Sigmoid colon (tissue), 7 donors: ENCODE results near the gene TTLL10. TPM values are rescaled to one million over a fixed set of nuclear protein-coding genes. Genes with fewer than 3 reads are reported as not detected.

Source experiments
- DNase-seq: peaks from one replicate; pipeline ENCODE4 v3.0.0-alpha.2; 2019
- H3K27ac ChIP-seq, 4 donors: fragments of 200-600 bp; sonication (generic); one replicate each; pipeline ENCODE4 v1.5.1; 2016 to 2019; ENCODE audit warnings: mild to moderate bottlenecking in 1 of 4
- H3K27me3 ChIP-seq, 3 donors: fragments of 200-600 bp; sonication (generic); one replicate each; pipeline ENCODE4 v1.5.1; 2019; ENCODE audit warnings: mild to moderate bottlenecking in 1 of 3
- H3K36me3 ChIP-seq, 4 donors: fragments of 200-600 bp; sonication (generic); one replicate each; pipeline ENCODE4 v1.5.1; 2016 to 2019
- H3K4me1 ChIP-seq, 4 donors: fragments of 200-600 bp; sonication (generic); one replicate each; pipeline ENCODE4 v1.5.1; 2017 to 2019
- H3K4me3 ChIP-seq, 4 donors: fragments of 200-600 bp; sonication (generic); one replicate each; pipeline ENCODE4 v1.5.1; 2017 to 2019; ENCODE audit warnings: mild to moderate bottlenecking in 2 of 4, moderate library complexity in 1 of 4
- H3K9me3 ChIP-seq, 4 donors: fragments of 200-600 bp in 3 of 4; sonication (generic) in 3 of 4; one replicate each; pipeline versions ENCODE4 v1.5.1 to v1.6.1; 2013 to 2019
- EP300 ChIP-seq, 4 donors: sonication (generic); formaldehyde crosslinking; IDR thresholded peaks; one replicate each; pipeline ENCODE4 v1.6.1; 2017; ENCODE audit warnings: antibody characterized with exemption in 4 of 4
- POLR2A ChIP-seq, 2 donors: fragments of 450-650 bp; IDR thresholded peaks; one replicate each; pipeline ENCODE4 v1.6.1; 2016; ENCODE audit warnings: antibody characterized with exemption in 2 of 2, mild to moderate bottlenecking in 2 of 2, moderate library complexity in 2 of 2
- POLR2AphosphoS5 ChIP-seq, 4 donors: sonication (generic); formaldehyde crosslinking; IDR thresholded peaks; one replicate each; pipeline ENCODE4 v1.6.1; 2017; ENCODE audit warnings: antibody characterized with exemption in 4 of 4
- WGBS, 2 donors: extraction: QIAGEN DNeasy Blood & Tissue Kit; methylation state at CpG; one replicate each; pipeline ENCODE4 v1.1.7; 2013; 5-methylcytosine and 5-hydroxymethylcytosine counted together
- intact Hi-C: fragments of 100-400 bp; cut with DNase I; formaldehyde crosslinking; loops from one replicate; pipeline ENCODE4 v1.15.1; 2023
- polyA plus RNA-seq, 3 donors: library from polyadenylated mRNA; stranded (reverse); fragments of 200-250 nt; gene quantifications; one replicate each; pipeline ENCODE4 v1.2.3, GENCODE V29; 2013
- total RNA-seq, 4 donors: library from RNA; depleted of rRNA; stranded (reverse); fragments of >200 nt; gene quantifications; one replicate each; pipeline ENCODE4 v1.1.0, GENCODE V29; 2016
- TF ChIP-seq, protein P1 (sequence below), 4 experiments: fragments of 450-650 bp in 3 of 4; fragments of 200-600 bp in 1 of 4; IDR thresholded peaks; one replicate each; pipeline ENCODE4 v1.5.1; 2016 to 2019; ENCODE audit warnings: antibody characterized with exemption in 4 of 4, mild to moderate bottlenecking in 3 of 4, moderate library complexity in 2 of 4
- donor health status: healthy with polysubstance abuse.
- donor health status: Bipolar disorder and iron deficiency.
- donor health status: healthy.

TTLL10 gene
- total and polyA plus RNA-seq, 7 donors = 0.46 to 0.70 (median 0.60) TPM; not detected in 4

DNA sequence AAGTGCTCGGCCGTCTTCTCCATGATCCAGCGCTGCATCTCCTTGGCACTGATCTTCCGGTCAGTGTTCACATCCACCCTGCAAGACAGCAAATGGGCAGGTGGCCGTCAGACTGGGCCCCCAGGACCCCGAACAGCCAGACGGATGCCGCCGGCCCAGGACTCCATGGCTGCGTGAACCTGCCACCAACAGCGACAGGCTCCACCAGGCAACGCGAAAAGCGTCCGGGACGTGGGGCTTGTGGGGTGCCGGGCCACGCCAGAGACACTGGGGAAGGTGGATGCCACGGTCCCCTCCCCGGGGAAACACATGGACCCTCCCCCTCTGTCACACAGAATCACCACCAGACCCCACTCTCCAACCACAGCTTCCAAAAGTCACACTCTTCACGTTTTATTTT, 50.2 kb downstream of the TTLL10 start:
- no peak overlapping the region for H3K4me3 ChIP-seq
- no peaks in the 10 kb centered on the region for H3K9me3 ChIP-seq
- intact Hi-C loops = no loop called here
- H3K4me1 ChIP-seq = peaks cover 0 to 12% (median 0%) of the 10 kb centered on the region in 4 donors
- no peak for TF ChIP-seq POLR2A (IDR thresholded peaks at IDR 0.05)
- TF ChIP-seq, protein P1, sequence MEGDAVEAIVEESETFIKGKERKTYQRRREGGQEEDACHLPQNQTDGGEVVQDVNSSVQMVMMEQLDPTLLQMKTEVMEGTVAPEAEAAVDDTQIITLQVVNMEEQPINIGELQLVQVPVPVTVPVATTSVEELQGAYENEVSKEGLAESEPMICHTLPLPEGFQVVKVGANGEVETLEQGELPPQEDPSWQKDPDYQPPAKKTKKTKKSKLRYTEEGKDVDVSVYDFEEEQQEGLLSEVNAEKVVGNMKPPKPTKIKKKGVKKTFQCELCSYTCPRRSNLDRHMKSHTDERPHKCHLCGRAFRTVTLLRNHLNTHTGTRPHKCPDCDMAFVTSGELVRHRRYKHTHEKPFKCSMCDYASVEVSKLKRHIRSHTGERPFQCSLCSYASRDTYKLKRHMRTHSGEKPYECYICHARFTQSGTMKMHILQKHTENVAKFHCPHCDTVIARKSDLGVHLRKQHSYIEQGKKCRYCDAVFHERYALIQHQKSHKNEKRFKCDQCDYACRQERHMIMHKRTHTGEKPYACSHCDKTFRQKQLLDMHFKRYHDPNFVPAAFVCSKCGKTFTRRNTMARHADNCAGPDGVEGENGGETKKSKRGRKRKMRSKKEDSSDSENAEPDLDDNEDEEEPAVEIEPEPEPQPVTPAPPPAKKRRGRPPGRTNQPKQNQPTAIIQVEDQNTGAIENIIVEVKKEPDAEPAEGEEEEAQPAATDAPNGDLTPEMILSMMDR (IDR thresholded peaks at IDR 0.05) = no peak
- no peak for TF ChIP-seq EP300 (IDR thresholded peaks at IDR 0.05)
- no peak for TF ChIP-seq POLR2AphosphoS5 (IDR thresholded peaks at IDR 0.05)
- WGBS, 2 donors = 93 to 94% methylated on average over 21 of the region's 21 CpGs
- no peaks in the 10 kb centered on the region for H3K27me3 ChIP-seq
- no peak overlapping the region for H3K27ac ChIP-seq
- no peak for DNase-seq
- peaks cover 48 to 98% (median 63%) of the 10 kb centered on the region in 4 donors for H3K36me3 ChIP-seq

DNA sequence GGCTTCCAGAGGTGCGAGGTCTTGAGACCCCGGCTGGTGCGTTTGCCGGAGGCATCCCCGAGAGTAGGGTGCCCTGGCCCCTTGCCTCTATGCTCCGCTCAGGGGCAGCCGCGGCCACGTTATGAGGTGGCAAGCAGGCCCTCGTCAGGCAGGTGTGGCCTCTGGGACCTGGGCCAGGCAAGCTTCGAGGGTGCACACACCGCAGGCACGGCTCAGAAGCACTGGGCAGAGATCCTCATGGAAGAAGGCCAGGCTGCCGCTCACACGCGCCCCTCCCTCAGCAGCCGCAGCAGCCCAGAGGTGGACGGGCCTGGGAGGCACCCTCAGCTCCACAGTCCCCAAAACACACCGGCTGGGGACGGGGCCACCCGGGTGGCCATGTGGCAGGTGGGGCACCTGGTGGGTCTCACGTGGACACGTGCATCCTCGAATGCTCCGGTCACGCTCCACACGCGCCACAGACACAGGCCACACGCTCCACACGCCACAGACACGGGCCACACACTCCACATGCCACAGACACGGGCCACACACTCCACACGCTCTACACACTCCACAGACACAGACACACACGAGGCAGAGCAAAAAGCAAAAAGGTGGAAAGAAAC, 51.7 kb downstream of the TTLL10 start:
- H3K27ac ChIP-seq = no peak overlapping the region
- WGBS, 2 donors = 63 to 90% methylated on average over 34 of the region's 34 CpGs
- TF ChIP-seq EP300 (IDR thresholded peaks at IDR 0.05) (no peak), POLR2A (IDR thresholded peaks at IDR 0.05) (no peak), POLR2AphosphoS5 (IDR thresholded peaks at IDR 0.05) (no peak)
- TF ChIP-seq, protein P1 (IDR thresholded peaks at IDR 0.05) = no peak
- intact Hi-C loops = no loop called here
- H3K4me3 ChIP-seq = no peak overlapping the region
- peaks cover 0 to 26% (median 14%) of the 10 kb centered on the region in 4 donors for H3K4me1 ChIP-seq
- DNase-seq = no peak
- H3K27me3 ChIP-seq = no peaks in the 10 kb centered on the region
- peaks cover 44 to 88% (median 61%) of the 10 kb centered on the region in 4 donors for H3K36me3 ChIP-seq
- no peaks in the 10 kb centered on the region for H3K9me3 ChIP-seq

DNA sequence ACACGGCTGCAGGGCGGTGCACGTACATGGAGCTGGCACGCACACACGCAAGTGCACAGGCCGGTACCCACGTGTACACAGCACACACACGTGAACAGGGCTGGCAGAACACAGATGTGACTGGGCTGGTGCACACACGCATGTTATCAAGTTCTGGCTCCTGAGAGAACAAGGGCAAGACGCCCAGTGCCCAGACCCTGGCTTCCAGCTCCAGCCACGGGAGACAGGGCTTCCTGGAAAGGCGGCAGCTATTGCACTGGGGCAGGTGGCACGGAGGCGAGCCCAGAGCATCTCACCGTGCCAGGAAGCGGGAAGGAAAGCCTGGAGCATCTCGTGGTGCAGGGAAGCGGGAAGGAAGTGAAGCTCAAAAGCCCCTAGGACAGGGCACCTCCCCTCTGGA, 52.2 kb downstream of the TTLL10 start:
- Histone ChIP-seq H3K4me1 (peaks cover 0 to 32% (median 20%) of the 10 kb centered on the region in 4 donors), H3K9me3 (no peaks in the 10 kb centered on the region), H3K36me3 (peaks cover 39 to 82% (median 58%) of the 10 kb centered on the region in 4 donors), H3K27ac (no peak overlapping the region), H3K4me3 (no peak overlapping the region), H3K27me3 (no peaks in the 10 kb centered on the region)
- intact Hi-C loops = no loop called here
- TF ChIP-seq, protein P1 (IDR thresholded peaks at IDR 0.05) = no peak
- no peak for TF ChIP-seq POLR2A (IDR thresholded peaks at IDR 0.05)
- no peak for TF ChIP-seq POLR2AphosphoS5 (IDR thresholded peaks at IDR 0.05)
- TF ChIP-seq EP300 (IDR thresholded peaks at IDR 0.05) = no peak
- WGBS, 2 donors = 89 to 91% methylated on average over 18 of the region's 18 CpGs
- no peak for DNase-seq

GRCh38 chr1:1226566-1227362, 53.1 kb downstream of the TTLL10 start:
- H3K27me3 ChIP-seq = no peaks in the 10 kb centered on the region
- H3K4me1 ChIP-seq = peaks cover 0 to 34% (median 22%) of the 10 kb centered on the region in 4 donors
- no peaks in the 10 kb centered on the region for H3K9me3 ChIP-seq
- DNase-seq = no peak
- intact Hi-C loops = no loop called here
- WGBS, 2 donors = 91 to 93% methylated on average over 44 of the region's 44 CpGs
- H3K4me3 ChIP-seq = no peak overlapping the region
- H3K27ac ChIP-seq = no peak overlapping the region
- no peak for TF ChIP-seq EP300 (IDR thresholded peaks at IDR 0.05)
- TF ChIP-seq, protein P1 (IDR thresholded peaks at IDR 0.05) = no peak
- TF ChIP-seq POLR2AphosphoS5 (IDR thresholded peaks at IDR 0.05) = no peak
- no peak for TF ChIP-seq POLR2A (IDR thresholded peaks at IDR 0.05)
- H3K36me3 ChIP-seq = peaks cover 31 to 73% (median 55%) of the 10 kb centered on the region in 4 donors
